Mucosa of rectum (tissue), 2 donors: ENCODE measurements around the gene GRAMD4.

ENCODE experiments used
- H3K27ac ChIP-seq, 2 donors: one replicate each; pipeline ENCODE4 v1.7.0; 2013; ENCODE audit warnings: inconsistent platforms in 2 of 2, low read depth in 2 of 2, low read length in 2 of 2
- H3K27me3 ChIP-seq, 2 donors: one replicate each; pipeline ENCODE4 v1.7.0; 2013; ENCODE audit warnings: low read length in 2 of 2; ENCODE audit not compliant: control insufficient read depth in 2 of 2, insufficient read depth in 2 of 2
- H3K36me3 ChIP-seq, 2 donors: one replicate each; pipeline ENCODE4 v1.7.0; 2013; ENCODE audit warnings: low read length in 2 of 2; ENCODE audit not compliant: control insufficient read depth in 2 of 2, insufficient read depth in 2 of 2
- H3K4me1 ChIP-seq, 2 donors: one replicate each; pipeline ENCODE4 v1.7.0; 2013; ENCODE audit warnings: low read length in 2 of 2, mild to moderate bottlenecking in 1 of 2; ENCODE audit not compliant: control insufficient read depth in 2 of 2, insufficient read depth in 2 of 2
- H3K4me3 ChIP-seq, 2 donors: one replicate each; pipeline ENCODE4 v1.7.0; 2013; ENCODE audit warnings: low read length in 2 of 2
- H3K9ac ChIP-seq, 2 donors: one replicate each; pipeline ENCODE4 v1.7.0; 2013; ENCODE audit warnings: low read length in 2 of 2, low read depth in 1 of 2, mild to moderate bottlenecking in 1 of 2
- H3K9me3 ChIP-seq, 2 donors: one replicate each; pipeline ENCODE4 v1.7.0; 2013; ENCODE audit warnings: low read length in 2 of 2; ENCODE audit not compliant: control insufficient read depth in 2 of 2
- donor health status: healthy.
- donor health status: Normal muscosa, but diverticular disease.

GRAMD4 gene

DNA sequence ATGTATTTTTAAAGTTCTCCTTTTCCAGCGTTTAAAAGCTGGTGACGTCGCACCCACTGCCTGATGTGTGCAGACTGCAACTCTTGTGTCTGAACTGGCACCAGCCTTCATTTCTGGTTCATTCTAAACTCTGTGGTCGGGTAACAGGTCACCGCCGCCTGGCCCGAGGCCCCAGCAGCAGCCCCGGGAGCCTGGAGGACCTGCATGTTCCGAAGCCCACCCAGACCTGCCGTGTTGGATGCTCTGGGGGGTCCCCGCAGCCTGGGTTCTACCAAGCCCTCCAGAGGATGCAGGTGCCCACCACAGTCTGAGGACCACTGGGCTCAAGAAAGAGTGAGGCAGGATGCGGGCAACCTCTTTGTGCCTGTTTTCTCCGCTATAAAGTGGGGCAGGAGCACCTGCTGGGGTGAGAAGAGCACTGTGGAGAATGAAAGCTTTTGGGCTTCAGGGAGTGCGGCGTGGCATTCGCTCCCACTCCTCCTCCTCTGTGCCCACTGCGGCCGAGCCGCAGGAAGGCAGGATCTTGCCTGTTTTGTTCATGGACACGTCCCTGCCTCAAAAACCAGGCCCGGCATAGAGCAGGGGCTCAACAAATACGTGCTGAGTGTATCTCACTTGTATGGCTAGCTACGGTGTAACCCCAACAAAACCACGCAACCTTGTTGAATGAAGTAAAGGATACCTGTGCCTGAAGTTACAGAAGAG lies 77.8 kb downstream of the GRAMD4 start:
- Histone ChIP-seq H3K36me3 (peaks cover 63 to 80% of the 10 kb centered on the region in 2 donors), H3K9ac (no peak overlapping the region), H3K4me3 (no peak overlapping the region), H3K27ac (no peak overlapping the region), H3K27me3 (no peaks in the 10 kb centered on the region), H3K9me3 (no peaks in the 10 kb centered on the region), H3K4me1 (no peaks in the 10 kb centered on the region)

GRCh38 chr22:46699091-46699490 lies 78.9 kb downstream of the GRAMD4 start:
- H3K27ac ChIP-seq, result no peak overlapping the region
- no peaks in the 10 kb centered on the region for H3K4me1 ChIP-seq
- H3K4me3 ChIP-seq, result no peak overlapping the region
- H3K36me3 ChIP-seq, result peaks cover 58 to 77% of the 10 kb centered on the region in 2 donors
- H3K27me3 ChIP-seq, result no peaks in the 10 kb centered on the region
- no peak overlapping the region for H3K9ac ChIP-seq
- no peaks in the 10 kb centered on the region for H3K9me3 ChIP-seq

DNA sequence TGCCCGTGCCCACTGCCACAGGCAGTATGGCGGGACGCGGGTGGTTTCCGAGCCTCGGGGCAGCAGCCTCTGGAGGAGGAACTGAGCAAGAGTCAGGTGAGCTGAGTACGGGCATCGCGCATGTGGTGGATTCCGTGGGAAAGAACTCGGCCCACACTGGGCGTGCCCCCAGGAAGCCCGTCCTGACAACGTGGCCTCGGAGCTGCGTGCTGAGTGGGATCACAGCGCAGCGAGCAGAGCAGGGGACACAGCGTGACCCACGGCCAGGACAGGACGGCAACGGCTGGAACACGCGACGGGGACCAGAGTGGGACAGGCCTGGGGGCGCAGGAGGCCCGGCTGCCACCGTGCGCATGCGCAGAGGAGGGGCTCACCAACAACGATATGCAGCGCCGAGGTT lies 81.1 kb downstream of the GRAMD4 start:
- Histone ChIP-seq H3K4me1 (no peaks in the 10 kb centered on the region), H3K36me3 (peaks cover 50 to 67% of the 10 kb centered on the region in 2 donors), H3K9ac (no peak overlapping the region), H3K27me3 (no peaks in the 10 kb centered on the region), H3K9me3 (no peaks in the 10 kb centered on the region), H3K27ac (no peak overlapping the region), H3K4me3 (no peak overlapping the region)

- Histone ChIP-seq H3K4me3 (no peak overlapping the region), H3K9me3 (no peaks in the 10 kb centered on the region), H3K36me3 (peaks cover 56 to 74% of the 10 kb centered on the region in 2 donors), H3K27ac (no peak overlapping the region), H3K4me1 (no peaks in the 10 kb centered on the region), H3K27me3 (no peaks in the 10 kb centered on the region), H3K9ac (no peak overlapping the region)
These were observed 83.2 kb downstream of the GRAMD4 start for GRCh38 chr22:46703171-46703995.

- no peaks in the 10 kb centered on the region for H3K4me1 ChIP-seq
- no peak overlapping the region for H3K9ac ChIP-seq
- H3K27me3 ChIP-seq, result no peaks in the 10 kb centered on the region
- H3K27ac ChIP-seq, result no peak overlapping the region
- H3K9me3 ChIP-seq, result no peaks in the 10 kb centered on the region
- H3K4me3 ChIP-seq, result no peak overlapping the region
- peaks cover 57 to 77% of the 10 kb centered on the region in 2 donors for H3K36me3 ChIP-seq
These were observed 83.8 kb downstream of the GRAMD4 start for GRCh38 chr22:46703996-46704370.

DNA sequence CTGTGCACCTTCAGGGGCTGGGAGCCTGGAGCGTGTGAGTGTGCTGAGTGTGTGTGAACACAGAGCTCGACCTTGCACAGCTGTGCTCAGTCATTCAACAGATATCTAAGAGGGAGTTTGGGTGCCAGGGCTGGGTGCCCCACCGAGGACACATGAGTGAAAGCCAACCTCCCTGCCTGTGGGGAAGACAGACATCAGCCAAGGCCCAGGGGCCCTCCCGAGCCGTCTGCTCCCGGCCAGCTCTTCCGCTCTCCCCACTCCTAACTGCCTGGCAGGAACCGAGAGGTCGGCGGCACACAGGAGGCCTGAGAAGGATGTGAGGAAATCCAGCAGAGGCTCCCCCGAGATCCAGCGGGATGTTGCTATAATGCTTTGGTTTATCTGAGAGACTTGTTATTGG lies 85.9 kb downstream of the GRAMD4 start:
- no peak overlapping the region for H3K9ac ChIP-seq
- H3K9me3 ChIP-seq, result no peaks in the 10 kb centered on the region
- no peaks in the 10 kb centered on the region for H3K4me1 ChIP-seq
- no peaks in the 10 kb centered on the region for H3K27me3 ChIP-seq
- H3K27ac ChIP-seq, result no peak overlapping the region
- H3K4me3 ChIP-seq, result no peak overlapping the region
- peaks cover 66 to 76% of the 10 kb centered on the region in 2 donors for H3K36me3 ChIP-seq

DNA sequence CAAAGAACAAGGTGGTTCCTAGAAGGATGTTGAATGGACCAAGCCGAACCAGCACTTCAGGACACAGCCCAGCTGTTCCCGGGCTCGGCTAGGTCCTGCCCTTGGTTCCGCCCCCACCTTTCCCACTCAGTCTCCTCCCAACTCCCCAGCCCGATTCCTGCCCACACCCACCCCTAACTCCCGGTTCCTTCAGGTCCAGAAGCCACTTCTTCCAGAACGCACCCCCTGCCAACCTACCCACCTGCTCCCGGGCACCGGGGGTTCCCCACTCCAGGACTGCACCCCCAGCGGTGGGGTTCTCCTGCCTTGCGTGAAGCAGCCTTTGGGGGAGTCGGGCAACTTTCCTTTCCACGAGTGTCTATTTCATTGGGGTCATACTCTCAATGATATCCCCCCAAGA lies 87.1 kb downstream of the GRAMD4 start:
- Histone ChIP-seq H3K4me3 (no peak overlapping the region), H3K9me3 (no peaks in the 10 kb centered on the region), H3K9ac (no peak overlapping the region), H3K36me3 (peaks cover 67 to 77% of the 10 kb centered on the region in 2 donors), H3K4me1 (no peaks in the 10 kb centered on the region), H3K27ac (no peak overlapping the region), H3K27me3 (no peaks in the 10 kb centered on the region)

DNA sequence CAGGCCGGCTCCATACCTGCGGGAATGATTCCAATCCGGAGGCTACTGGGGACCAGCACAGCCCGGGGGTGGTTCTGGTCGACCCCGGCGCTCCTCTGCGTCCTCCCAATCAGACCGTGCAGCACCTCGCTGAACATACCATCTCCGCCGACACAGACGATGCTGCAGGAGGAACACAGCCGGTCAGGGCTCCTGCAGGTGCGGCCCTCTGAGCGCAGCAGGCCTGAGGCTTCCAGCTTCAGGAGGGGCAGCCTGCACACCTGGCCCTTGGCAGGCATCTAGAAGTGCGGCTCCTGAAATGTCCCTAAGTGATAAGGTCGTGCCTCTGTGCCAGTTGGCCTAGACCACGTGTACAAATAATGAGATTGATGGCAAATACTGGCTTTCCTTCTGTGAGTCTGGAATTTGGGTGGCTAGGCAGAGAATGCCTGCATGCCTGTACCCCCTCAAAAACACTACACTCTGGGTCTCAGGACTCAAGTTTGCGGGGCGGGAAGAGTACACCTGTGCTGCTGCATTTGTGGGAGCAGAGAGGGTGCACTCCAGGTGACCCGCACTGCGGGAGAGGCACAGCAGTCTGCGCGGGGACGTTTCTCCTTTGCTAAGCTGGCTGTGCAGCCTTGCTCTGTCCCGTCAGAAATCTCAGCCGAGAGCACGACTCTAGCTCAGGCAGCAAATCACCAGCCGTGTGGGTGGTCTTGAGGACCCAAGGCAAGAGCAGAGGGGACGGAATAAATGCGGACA lies 87.8 kb downstream of the GRAMD4 start:
- Histone ChIP-seq H3K9ac (no peak overlapping the region), H3K27ac (no peak overlapping the region), H3K9me3 (no peaks in the 10 kb centered on the region), H3K4me1 (no peaks in the 10 kb centered on the region), H3K36me3 (peaks cover 64 to 70% of the 10 kb centered on the region in 2 donors), H3K27me3 (no peaks in the 10 kb centered on the region), H3K4me3 (no peak overlapping the region)

- Histone ChIP-seq H3K36me3 (peaks cover 60 to 69% of the 10 kb centered on the region in 2 donors), H3K9ac (no peak overlapping the region), H3K27ac (no peak overlapping the region)
These were observed 88.7 kb downstream of the GRAMD4 start for GRCh38 chr22:46708766-46709330.

DNA sequence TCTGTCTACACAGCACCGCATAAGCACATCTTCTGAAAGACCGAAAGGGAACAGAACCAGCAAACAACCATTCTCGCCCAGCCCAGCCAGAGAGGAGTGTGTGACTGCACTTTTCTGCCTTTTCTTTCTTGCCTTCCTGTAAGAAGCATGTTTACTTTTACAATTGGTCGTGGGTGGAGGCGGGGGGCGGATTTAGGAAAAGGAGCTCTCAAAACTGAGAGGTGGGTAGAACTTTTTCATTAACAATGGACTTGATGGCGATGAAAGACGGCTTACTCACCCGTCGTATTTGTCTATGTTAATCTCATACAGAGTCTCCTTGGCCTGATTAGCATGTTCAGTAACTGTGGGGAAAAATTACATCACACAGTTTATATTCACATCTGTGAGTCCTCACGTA lies 90.6 kb downstream of the GRAMD4 start:
- H3K4me3 ChIP-seq, result no peak overlapping the region
- no peaks in the 10 kb centered on the region for H3K27me3 ChIP-seq
- no peaks in the 10 kb centered on the region for H3K9me3 ChIP-seq
- no peaks in the 10 kb centered on the region for H3K4me1 ChIP-seq
- H3K9ac ChIP-seq, result no peak overlapping the region
- H3K36me3 ChIP-seq, result peaks cover 54 to 60% of the 10 kb centered on the region in 2 donors
- H3K27ac ChIP-seq, result no peak overlapping the region

More at GRCh38 chr22:46708766-46709330, 88.7 kb downstream of the GRAMD4 start:
- Histone ChIP-seq H3K4me3 (no peak overlapping the region), H3K9me3 (no peaks in the 10 kb centered on the region), H3K4me1 (no peaks in the 10 kb centered on the region), H3K27me3 (no peaks in the 10 kb centered on the region)
